ENCODE data around the gene HGF.
"Not testable (repeated sequence)": the region's sequence is repeated elsewhere in the genome, so short reads cannot be mapped to it uniquely, and the experiment has no call there.

The HGF gene

DNA sequence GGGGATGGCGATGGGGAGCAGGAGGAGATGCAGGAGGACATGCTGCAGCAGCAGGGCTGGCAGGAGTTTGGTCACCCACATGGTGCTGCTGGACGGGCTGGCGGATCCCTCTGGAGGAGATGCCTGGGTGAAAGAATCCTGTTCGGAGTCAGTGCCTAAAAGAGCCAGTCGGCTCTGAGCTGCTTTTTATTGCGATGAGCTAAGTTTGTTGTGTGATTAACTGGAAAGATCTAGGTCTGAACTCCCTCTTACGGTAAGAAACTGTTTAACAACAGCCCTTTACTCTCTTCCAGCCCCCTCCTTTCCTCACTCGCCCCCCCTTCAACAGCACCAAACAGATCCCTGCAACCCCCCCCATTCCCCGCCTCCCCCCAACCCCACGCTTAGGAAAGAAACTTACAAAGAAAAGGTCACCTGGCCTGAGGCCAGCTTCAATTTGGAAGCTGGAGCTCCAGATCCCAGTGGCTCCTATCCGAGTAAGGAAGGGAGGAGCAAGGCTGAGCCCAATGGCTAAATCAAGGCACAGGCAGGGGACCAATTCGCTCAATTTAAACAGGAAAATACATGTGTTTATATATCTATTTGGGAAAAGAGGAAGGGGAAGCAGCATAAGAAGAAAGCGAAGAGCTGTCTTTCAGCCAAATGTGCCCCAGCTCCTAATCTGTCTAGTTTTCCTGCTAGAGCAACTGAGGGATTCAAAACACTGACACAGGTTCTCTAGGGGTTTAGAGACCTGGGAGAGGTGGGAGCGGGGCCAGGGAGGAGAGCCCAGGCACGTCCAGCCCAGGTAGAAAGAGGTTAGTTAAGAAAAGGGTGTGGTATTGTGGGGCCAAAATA lies at the start of gene HGF:
HGF (minus strand) TSS at position 157 of the 837 bp plus-strand sequence; CDS start at position 81, 76 bp downstream.
- H3K36me3 ChIP-seq = no peaks in the 10 kb centered on the region
- H3K9me3 ChIP-seq = no peaks in the 10 kb centered on the region
- H3K27me3 ChIP-seq = no peaks in the 10 kb centered on the region
- H3K4me1 ChIP-seq (ENCODE audit: control insufficient read depth in 1 of 2, insufficient read depth in 1 of 2, low read depth in 1 of 2, low read length in 1 of 2) = peaks cover 68 to 69% of the 10 kb centered on the region in 2 experiments
- H3K4me3 ChIP-seq (ENCODE audit: low read depth in 1 of 2, low read length in 1 of 2) = peak within 1 kb of the TSS; percentile 60 to 63
- TF ChIP-seq, protein P1, sequence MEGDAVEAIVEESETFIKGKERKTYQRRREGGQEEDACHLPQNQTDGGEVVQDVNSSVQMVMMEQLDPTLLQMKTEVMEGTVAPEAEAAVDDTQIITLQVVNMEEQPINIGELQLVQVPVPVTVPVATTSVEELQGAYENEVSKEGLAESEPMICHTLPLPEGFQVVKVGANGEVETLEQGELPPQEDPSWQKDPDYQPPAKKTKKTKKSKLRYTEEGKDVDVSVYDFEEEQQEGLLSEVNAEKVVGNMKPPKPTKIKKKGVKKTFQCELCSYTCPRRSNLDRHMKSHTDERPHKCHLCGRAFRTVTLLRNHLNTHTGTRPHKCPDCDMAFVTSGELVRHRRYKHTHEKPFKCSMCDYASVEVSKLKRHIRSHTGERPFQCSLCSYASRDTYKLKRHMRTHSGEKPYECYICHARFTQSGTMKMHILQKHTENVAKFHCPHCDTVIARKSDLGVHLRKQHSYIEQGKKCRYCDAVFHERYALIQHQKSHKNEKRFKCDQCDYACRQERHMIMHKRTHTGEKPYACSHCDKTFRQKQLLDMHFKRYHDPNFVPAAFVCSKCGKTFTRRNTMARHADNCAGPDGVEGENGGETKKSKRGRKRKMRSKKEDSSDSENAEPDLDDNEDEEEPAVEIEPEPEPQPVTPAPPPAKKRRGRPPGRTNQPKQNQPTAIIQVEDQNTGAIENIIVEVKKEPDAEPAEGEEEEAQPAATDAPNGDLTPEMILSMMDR (IDR thresholded peaks at IDR 0.05) = no peak
- peak within 1 kb of the TSS; percentile 86 for H3K27ac ChIP-seq

DNA sequence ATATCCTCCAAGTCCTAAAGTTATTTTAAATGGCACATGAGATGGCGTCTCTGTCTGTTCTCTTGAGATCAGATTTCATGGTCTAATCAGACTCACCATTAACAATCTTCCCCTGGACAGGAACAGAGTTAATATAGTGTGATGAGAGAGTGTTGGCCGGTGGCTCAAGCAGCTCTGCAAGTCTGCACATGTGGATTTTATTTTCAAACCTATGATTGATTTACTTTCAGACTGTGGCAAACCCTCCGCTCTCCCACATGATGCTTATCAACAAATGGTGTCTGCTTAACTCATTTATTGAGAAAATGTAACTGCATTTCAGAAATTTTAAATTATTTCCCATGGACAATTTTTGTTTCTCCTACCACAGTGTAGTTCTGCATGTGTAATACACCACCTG lies 46.5 kb upstream of the HGF start:
- Histone ChIP-seq H3K36me3 (no peaks in the 10 kb centered on the region), H3K27me3 (no peaks in the 10 kb centered on the region), H3K27ac (no peak overlapping the region), H3K9me3 (no peaks in the 10 kb centered on the region), H3K4me3 (ENCODE audit: low read depth in 1 of 2, low read length in 1 of 2) (no peak overlapping the region), H3K4me1 (ENCODE audit: control insufficient read depth in 1 of 2, insufficient read depth in 1 of 2, low read depth in 1 of 2, low read length in 1 of 2) (peaks cover 0 to 1% of the 10 kb centered on the region in 2 experiments)
- TF ChIP-seq, protein P1 (IDR thresholded peaks at IDR 0.05) = no peak

DNA sequence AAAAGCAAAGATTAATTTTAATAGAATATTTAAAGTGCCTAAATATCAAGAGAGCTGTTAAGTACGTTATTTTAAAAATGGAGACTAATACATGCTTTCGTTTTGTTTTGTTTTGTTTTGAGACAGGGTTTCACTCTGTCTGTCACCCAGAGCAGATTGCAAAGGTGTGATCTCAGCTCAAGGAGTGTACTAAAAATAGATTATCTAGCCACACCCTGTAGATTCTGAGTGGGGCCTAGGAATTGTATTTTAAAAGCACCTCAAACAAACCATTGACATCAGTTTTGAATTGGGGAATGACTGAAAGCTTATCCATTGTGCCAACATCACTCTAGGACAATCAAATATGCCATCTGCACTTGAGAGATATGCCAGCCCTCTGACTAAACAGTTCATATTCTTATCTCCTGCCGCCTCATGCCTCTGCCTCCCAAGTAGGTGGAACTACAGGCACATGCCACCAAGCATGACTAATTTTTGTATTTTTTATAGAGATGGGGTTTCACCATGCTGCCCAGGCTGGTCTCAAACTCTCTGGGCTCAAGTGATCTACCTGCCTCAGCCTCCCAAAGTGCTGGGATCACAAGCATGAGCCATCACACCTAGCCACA lies 43.1 kb upstream of the HGF start:
- not testable (repeated sequence) for H3K36me3 ChIP-seq; H3K27ac ChIP-seq; H3K9me3 ChIP-seq; H3K27me3 ChIP-seq; H3K4me3 ChIP-seq (ENCODE audit: low read depth in 1 of 2, low read length in 1 of 2)
- peaks cover 14 to 19% of the 10 kb centered on the region in 2 experiments for H3K4me1 ChIP-seq (ENCODE audit: control insufficient read depth in 1 of 2, insufficient read depth in 1 of 2, low read depth in 1 of 2, low read length in 1 of 2)

DNA sequence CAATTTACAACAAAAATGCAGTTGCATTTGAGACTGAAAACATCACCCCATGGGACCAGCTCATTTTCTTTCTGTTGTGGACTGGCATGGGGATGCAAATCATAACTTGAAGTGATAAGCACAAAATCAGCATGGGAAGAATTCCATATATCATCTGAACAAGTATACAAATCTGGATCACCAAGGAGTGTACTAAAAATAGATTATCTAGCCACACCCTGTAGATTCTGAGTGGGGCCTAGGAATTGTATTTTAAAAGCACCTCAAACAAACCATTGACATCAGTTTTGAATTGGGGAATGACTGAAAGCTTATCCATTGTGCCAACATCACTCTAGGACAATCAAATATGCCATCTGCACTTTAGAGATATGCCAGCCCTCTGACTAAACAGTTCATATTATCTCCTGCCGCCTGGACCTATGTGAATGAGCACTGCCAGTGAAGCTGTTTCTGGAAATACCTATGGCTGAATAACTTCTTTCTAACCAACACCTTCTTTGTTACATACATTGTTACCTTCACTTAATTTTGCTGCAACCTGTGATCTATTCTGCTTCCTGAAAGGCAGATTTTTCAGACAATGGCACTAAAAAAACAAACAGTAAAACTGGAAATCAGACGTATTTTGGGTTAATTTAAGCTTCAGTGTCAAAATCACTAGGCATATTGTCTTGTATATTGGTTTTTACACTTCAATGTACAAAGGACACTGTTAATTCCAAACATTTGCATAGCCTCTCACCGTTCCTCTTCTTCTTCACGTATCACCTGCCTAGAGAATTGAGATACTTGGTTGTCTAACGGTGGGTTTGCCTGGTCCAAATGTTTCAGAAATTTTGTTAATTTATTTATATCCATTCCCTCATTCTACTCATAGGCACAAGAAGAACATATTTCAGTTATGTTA lies 42.4 kb upstream of the HGF start:
- Histone ChIP-seq H3K36me3 (no peaks in the 10 kb centered on the region), H3K4me3 (ENCODE audit: low read depth in 1 of 2, low read length in 1 of 2) (no peak overlapping the region), H3K27me3 (no peaks in the 10 kb centered on the region), H3K27ac (no peak overlapping the region), H3K4me1 (ENCODE audit: control insufficient read depth in 1 of 2, insufficient read depth in 1 of 2, low read depth in 1 of 2, low read length in 1 of 2) (peaks cover 14 to 19% of the 10 kb centered on the region in 2 experiments), H3K9me3 (no peaks in the 10 kb centered on the region)
- TF ChIP-seq, protein P1 (IDR thresholded peaks at IDR 0.05) = no peak

DNA sequence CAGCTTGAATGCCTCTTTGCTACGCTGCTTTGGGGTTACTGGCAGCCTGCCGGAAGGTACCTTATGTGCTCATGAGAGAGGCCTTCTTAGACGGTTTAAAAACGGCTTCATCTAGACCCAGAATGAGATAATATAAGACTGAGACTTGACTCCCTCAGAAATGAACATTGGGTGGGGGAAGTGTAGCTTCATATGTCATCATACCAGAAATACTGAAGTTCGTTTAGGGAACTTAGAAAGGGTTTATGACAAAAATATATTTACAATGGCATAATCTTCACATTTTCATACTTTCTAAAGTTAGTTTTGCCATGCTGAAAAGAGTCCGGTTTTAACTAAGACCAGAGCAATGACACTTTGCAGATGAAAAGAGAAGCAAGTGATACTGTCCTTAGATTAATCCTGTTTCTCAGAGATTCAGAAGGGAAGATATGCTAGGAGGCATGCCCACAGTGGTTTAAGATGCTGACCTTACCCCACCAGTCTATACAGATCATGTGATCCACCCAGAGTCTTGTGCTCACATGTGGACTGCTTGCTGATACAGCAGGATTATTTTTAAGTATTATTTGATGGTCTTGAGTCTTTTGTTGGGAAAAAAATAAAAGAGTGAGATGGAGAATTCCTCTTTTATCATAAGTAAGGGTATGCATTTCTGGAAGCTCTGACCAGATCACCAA lies 40.8 kb upstream of the HGF start:
- Histone ChIP-seq H3K36me3 (no peaks in the 10 kb centered on the region), H3K27ac (peak overlapping the region; percentile 87), H3K4me1 (ENCODE audit: control insufficient read depth in 1 of 2, insufficient read depth in 1 of 2, low read depth in 1 of 2, low read length in 1 of 2) (peaks cover 14 to 19% of the 10 kb centered on the region in 2 experiments), H3K27me3 (no peaks in the 10 kb centered on the region), H3K4me3 (ENCODE audit: low read depth in 1 of 2, low read length in 1 of 2) (no peak overlapping the region), H3K9me3 (no peaks in the 10 kb centered on the region)
- TF ChIP-seq, protein P1 (IDR thresholded peaks at IDR 0.05) = no peak

DNA sequence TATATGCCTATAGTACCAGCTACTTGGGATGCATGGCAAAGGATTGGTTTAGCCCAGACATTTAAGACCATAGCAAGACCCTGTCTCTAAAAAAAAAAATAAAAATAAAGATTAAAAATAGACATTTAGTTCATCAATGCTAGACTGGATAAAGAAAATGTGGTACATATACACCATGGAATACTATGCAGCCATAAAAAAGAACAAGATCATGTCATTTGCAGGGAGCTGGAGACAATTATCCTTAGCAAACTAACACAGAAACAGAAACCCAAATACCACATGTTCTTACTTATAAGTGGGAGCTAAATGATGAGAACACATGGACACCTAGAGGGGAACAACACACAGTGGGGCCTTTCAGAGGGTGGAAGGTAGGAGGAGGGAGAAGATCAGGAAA lies 38.5 kb upstream of the HGF start:
- H3K36me3 ChIP-seq; H3K4me3 ChIP-seq (ENCODE audit: low read depth in 1 of 2, low read length in 1 of 2); H3K27ac ChIP-seq; H3K27me3 ChIP-seq; H3K9me3 ChIP-seq: not testable (repeated sequence)
- peaks cover 14 to 19% of the 10 kb centered on the region in 2 experiments for H3K4me1 ChIP-seq (ENCODE audit: control insufficient read depth in 1 of 2, insufficient read depth in 1 of 2, low read depth in 1 of 2, low read length in 1 of 2)
